ENCODE results near the gene UST. TPM values are rescaled to one million over a fixed set of nuclear protein-coding genes. Genes with fewer than 3 reads are reported as not detected.

UST gene
- total and polyA plus RNA-seq, 9 of the 15 experiments (the other 6 are each of a cell fraction or from before 2014, with no cell fraction given): 0.04 to 0.10 TPM; not detected in 7

- Histone ChIP-seq H3K4me1 (replicated peaks in 1 of 2; ENCODE audit: control insufficient read depth in 2 of 2, insufficient read depth in 2 of 2, low read length in 2 of 2) (no peaks in the 10 kb centered on the region), H2AFZ (ENCODE audit: low read depth, low read length) (no peak overlapping the region), H3K27ac (ENCODE audit: extremely low read depth, low read depth, low read length) (no peak overlapping the region), H3K27me3 (ENCODE audit: control insufficient read depth in 2 of 2, insufficient read depth in 2 of 2, low read length in 2 of 2) (peaks cover 5 to 11% of the 10 kb centered on the region in 2 experiments; a peak in 2 of 5 replicates), H3K9ac (ENCODE audit: insufficient read depth in 1 of 2, low read depth in 2 of 2, low read length in 2 of 2) (no peak overlapping the region), H3K36me3 (ENCODE audit: control insufficient read depth, insufficient read depth, low read length) (no peaks in the 10 kb centered on the region), H3K4me2 (ENCODE audit: insufficient read depth, low read length) (no peak overlapping the region), H4K20me1 (replicated peaks; ENCODE audit: control insufficient read depth, insufficient read depth, low read length) (no peaks in the 10 kb centered on the region), H3K79me2 (ENCODE audit: control insufficient read depth, insufficient read depth, low read length) (no peaks in the 10 kb centered on the region), H3K9me1 (ENCODE audit: control insufficient read depth, insufficient read depth, low read length) (no peaks in the 10 kb centered on the region), H3K9me3 (replicated peaks; ENCODE audit: control insufficient read depth, insufficient read depth, low read depth, low read length) (no peaks in the 10 kb centered on the region), H3K4me3 (no peak overlapping the region)
- DNase-seq (ENCODE audit: extremely low read depth in 1 of 4, low spot score in 3 of 4): no peak
- WGBS (ENCODE audit: insufficient coverage, low coverage, missing lambda C conversion rate): 0% methylated on average over 3 of the region's 3 CpGs
- CTCF ChIA-PET (ENCODE audit: low intra/inter-chr PET ratio): no interaction called here
- POLR2A ChIA-PET: no interaction called here
- FAIRE-seq: no peak
- intact Hi-C loops (cut with micrococcal nuclease): no loop called here
- BruUV-seq (replicated peaks): no TSS peak
- in situ Hi-C loops (cut with MboI): no loop called here
- no peak for ATAC-seq
- TF ChIP-seq PYGO2 (tag; IDR thresholded peaks at IDR 0.05): no peak
- TF ChIP-seq ZNF766 (CRISPR knock-in tag; conservative IDR thresholded peaks at IDR 0.05): no peak
- TF ChIP-seq NONO (IDR thresholded peaks at IDR 0.05; ENCODE audit: low read depth in 2 of 2, low read length in 1 of 2): no peak
- no peak for TF ChIP-seq HDAC2 (IDR thresholded peaks at IDR 0.05)
- TF ChIP-seq ZNF551 (CRISPR knock-in tag; IDR thresholded peaks at IDR 0.05): no peak
- TF ChIP-seq MAFG (tag; conservative IDR thresholded peaks at IDR 0.05): peak; percentile 78
- no peak for TF ChIP-seq PPARD (CRISPR knock-in tag; IDR thresholded peaks at IDR 0.05)
- TF ChIP-seq GMEB1 (CRISPR knock-in tag; IDR thresholded peaks at IDR 0.05): no peak
- peak; percentile 89 for TF ChIP-seq ZNF316 (IDR thresholded peaks at IDR 0.05)
- no peak for TF ChIP-seq HOXB6 (CRISPR knock-in tag; IDR thresholded peaks at IDR 0.05; ENCODE audit: borderline replicate concordance)
- TF ChIP-seq MAFF (IDR thresholded peaks at IDR 0.05; ENCODE audit: low read length): peak; percentile 90
- no peak for TF ChIP-seq ZNF639 (CRISPR knock-in tag; conservative IDR thresholded peaks at IDR 0.05 in 1 of 2, IDR thresholded peaks at IDR 0.05 in 1 of 2)
- TF ChIP-seq MAFK (IDR thresholded peaks at IDR 0.05; ENCODE audit: low read length): peak; percentile 86
- no peak for TF ChIP-seq ATF7 (IDR thresholded peaks at IDR 0.05)
- TF ChIP-seq CBFA2T2 (conservative IDR thresholded peaks at IDR 0.05): no peak
- no peak for TF ChIP-seq LCOR (CRISPR knock-in tag; IDR thresholded peaks at IDR 0.05)
- TF ChIP-seq HNRNPLL (IDR thresholded peaks at IDR 0.05; ENCODE audit: low read depth, low read length, poor library complexity, severe bottlenecking): no peak
- no peak for TF ChIP-seq BRF1 (IDR thresholded peaks at IDR 0.05; ENCODE audit: borderline replicate concordance, extremely low read depth, insufficient read length)
- no peak for TF ChIP-seq DPF2 (IDR thresholded peaks at IDR 0.05)
- TF ChIP-seq SMARCA5 (IDR thresholded peaks at IDR 0.05): no peak
Measured at GRCh38 chr6:148839044-148839443, 92.2 kb downstream of the UST start.
